GM12878 (cell line): ENCODE data around the gene SNED1.

Experiments
- CEBPB ChIP-seq, 2 experiments: fragments of 150-350 bp in 1 of 2; IDR thresholded peaks; 2 replicates each; pipeline ENCODE4 v1.6.1; 2012 to 2014; ENCODE audit warnings: low read depth in 2 of 2, low read length in 2 of 2, borderline replicate concordance in 1 of 2, inconsistent platforms in 1 of 2
- NR2C2 ChIP-seq: IDR thresholded peaks from 2 replicates; pipeline ENCODE4 v1.6.1; 2011; ENCODE audit warnings: borderline replicate concordance, low read depth; ENCODE audit not compliant: control insufficient read depth, insufficient read length
- ZNF687 ChIP-seq: fragments of 450-650 bp; IDR thresholded peaks from 2 replicates; pipeline ENCODE4 v1.6.1; 2017; ENCODE audit warnings: mild to moderate bottlenecking, moderate library complexity

- no peak for TF ChIP-seq CEBPB (IDR thresholded peaks at IDR 0.05; ENCODE audit: borderline replicate concordance in 1 of 2, low read depth in 2 of 2, low read length in 2 of 2)
- no peak for TF ChIP-seq ZNF687
- TF ChIP-seq NR2C2 = no peak
Measured at GRCh38 chr2:241003369-241003768, 5.0 kb downstream of the SNED1 start.
